ENCODE measurements around the gene FOXF2.
"Not testable (repeated sequence)": the region's sequence is repeated elsewhere in the genome, so short reads cannot be mapped to it uniquely, and the experiment has no call there.

Gene FOXF2

DNA sequence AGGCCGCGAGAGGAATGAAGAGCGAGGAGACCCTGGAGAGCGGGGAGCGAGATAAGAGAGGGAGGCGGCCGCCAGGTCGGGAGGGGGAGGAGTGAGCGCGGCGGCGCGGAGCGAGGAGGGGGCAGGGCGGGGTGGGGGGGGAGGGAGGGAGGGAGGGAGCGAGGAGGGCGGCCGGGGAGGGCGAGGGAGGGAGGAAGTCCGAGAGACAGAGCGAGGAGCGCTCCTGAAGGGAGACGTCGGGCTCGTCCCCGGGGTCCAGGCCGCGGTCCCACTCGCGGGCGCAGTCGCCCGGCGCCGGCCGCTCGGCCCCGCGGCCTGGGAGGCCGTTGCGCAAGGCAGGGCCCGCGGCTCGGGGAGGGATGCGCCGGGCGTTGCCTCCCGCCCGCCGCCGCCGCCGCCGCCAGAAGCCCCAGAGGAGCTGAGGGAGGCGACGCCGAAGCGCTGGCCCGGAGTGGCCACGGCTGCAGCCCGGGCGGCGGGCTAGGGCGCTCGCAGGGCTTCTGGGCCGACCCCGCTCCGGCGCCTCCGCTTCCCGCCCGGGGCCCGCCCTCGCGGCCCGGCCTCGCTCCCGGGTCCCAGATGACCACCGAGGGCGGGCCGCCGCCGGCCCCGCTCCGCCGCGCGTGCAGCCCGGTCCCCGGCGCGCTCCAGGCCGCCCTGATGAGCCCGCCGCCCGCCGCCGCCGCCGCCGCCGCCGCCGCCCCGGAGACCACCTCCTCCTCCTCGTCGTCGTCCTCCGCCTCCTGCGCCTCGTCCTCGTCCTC is at the start of gene FOXF2:
FOXF2 (plus strand) TSS at position 208 of the 764 bp plus-strand sequence; CDS start at position 580, 372 bp downstream.
- no peak for DNase-seq (ENCODE audit: low read depth)

DNA sequence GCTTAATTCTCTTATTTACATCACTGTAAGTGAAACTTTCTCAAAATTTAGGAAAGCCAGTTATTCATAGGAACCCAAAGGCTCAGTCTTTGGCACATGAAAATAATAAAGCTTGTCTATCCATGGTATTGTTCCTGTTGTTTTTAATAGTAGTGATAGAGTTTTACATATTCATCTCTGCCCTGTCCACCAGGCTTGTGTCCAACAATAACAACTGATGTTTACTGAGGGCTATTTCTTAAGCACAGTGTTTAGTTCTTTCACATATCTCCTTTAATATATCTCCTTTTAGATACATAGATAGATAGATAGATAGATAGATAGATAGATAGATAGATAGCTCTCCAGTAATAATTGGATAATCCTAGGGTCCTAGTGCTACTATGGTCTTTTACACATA is 43.3 kb upstream of the FOXF2 start:
- no peak for DNase-seq (ENCODE audit: low read depth)

DNA sequence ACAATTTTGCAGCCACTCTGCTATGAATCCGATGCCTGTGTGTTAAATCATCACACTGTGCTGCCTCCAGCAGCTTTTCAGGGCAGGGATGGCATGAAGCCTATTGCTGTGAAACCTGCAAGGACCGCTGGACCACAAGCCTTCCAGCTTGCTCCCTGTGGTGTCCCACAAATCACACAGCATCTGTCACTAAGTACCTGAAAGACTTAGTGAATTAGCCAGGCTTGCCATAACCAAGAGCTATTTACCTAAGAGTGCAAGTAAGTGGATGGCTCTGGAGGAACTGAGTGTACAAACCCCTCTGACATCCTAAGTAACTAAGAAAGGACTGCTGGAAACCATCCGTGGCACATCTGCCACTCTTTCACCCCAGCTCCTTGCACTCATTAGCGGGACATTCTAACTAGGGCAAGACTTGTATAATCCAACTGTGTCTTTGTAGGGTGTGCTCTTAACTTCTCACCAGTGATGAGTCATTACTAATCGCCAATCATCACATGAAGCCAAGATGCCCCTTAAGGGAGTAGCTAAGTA is 42.8 kb upstream of the FOXF2 start:
- DNase-seq (ENCODE audit: low read depth) = no peak

DNA sequence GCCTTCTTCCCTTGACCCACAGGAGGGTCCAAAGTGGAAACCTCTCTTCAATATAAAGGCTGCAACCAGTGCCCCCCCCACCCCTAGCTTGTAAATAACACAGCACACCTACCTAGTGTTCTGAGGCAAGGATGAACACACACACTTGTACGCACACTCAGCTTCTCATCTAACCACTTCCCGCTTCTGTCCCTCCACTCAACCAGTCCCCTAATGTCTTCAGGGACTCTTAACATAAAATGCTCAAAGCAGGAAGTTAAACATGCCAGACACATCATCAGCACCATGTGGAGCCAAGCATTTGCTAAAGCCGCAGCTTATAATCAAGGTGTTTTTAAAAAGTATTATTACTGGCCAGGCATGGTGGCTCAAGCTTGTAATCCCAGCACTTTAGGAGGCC is 42.2 kb upstream of the FOXF2 start:
- no peak for DNase-seq (ENCODE audit: low read depth)

DNA sequence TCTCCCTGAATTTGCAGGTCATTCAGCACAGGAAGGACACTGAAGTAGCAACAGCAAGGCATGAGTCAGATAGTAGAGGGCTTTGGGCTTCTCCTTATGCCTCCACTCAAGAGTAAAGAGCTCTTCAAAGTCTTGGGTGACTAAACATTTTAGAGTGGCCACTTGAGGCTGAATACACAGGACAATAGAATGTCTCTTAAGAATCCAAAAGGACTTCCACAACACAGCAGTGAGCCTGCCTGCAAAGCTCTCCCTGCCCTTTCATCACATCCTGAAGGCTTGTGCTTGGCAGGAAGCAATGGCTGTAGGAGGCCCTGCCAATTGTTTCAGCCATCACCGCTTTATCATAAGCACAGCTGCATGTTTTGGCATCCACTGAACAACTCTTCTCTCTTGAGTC is 40.7 kb upstream of the FOXF2 start:
- no peak for DNase-seq (ENCODE audit: low read depth)

DNA sequence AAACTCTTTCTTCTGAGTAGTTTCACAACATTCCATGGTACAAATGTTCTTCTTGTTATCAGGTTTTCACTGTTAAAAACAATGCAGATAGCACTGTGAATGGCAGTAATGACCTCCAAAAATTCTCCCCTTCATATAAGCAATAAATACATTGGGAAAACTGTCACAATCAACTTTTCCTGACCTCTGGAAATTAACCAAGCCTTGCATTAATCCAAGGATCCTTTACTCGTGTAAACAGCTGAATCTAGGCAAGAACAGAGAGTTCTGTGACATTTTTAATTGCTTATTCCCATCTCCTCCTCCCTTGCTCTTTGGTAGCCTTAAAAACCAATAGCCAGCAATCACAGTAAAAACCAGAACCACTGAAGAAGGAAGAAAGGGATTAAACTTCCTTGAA is 39.7 kb upstream of the FOXF2 start:
- no peak for DNase-seq (ENCODE audit: low read depth)

DNA sequence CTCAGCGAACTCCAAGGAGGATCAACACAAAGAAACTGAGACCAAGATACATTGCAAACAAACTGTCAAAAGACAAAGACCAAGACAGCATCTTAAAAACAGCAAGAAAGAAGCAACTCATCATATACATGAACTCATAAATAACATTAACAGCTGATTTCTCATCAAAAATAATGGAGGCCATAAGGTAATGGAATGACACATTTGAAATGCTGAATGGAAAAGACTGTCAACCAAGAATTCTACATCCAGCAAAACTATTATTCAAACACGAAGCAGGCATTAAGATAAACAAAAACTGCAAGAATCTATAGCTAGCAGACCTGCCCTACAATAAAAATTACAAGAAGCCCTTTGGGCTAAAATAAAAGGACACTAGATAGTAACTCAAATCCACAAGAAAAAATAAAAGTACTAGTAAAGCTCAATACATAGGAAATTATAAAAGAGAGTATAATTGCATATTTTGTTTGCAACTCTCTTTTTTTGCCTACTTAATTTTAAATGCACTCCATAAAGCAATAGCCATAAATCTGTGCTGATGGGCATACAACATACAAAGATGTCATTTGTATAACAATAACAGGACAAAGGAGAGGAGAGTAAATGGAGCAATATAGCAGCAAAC is 37.9 kb upstream of the FOXF2 start:
- DNase-seq (ENCODE audit: low read depth) = no peak

DNA sequence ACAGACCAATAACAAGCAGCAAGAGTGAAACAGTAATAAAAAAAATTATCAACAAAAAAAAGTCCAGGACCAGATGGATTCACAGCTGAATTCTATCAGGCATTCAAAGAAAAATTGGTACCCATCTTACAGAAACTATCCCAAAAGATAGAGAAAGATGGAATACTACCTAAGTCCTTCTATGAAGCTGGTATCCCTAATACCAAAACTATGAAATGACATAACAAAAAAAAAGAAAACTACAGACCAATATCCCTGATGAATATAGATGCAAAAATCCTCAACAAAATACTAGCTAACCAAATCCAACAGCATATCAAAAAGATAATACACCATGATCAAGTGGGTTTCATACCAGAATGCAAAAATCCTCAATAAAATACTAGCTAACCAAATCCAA is 34.3 kb upstream of the FOXF2 start:
- not testable (repeated sequence) for DNase-seq (ENCODE audit: low read depth)

DNA sequence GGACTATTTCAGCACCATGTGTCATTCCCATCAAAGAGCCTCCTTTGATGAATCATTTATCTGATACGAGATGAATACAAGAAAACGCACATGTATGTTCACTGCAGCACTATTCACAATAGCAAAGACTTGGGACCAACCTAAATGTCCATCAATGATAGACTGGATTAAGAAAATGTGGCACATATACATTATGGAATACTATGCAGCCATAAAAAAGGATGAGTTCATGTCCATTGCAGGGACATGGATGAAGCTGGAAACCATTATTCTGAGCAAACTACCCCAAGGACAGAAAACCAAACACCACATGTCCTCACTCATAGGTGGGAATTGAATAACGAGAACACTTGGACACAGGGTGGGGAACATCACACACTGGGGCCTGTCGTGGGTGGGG is 27.7 kb upstream of the FOXF2 start:
- not testable (repeated sequence) for DNase-seq (ENCODE audit: low read depth)

DNA sequence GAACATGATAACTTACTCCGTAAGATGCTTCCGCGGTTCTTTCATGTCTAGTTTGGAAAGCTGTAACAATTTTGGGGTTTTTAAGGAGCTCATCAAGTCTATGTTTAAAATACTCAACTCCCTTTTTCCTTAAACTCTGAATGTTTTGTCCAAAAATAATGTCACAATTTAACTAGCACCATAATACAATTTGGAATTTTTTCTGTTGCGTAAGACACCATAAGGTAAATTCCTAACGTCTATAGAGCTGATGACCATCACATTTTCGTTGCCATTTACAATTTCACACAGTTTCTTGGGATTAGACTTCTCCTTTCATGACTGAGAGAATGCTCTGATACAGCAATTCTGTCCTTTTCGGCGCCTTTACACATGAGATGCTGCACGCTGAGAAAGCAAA is 26.7 kb upstream of the FOXF2 start:
- DNase-seq (ENCODE audit: low read depth) = no peak

DNA sequence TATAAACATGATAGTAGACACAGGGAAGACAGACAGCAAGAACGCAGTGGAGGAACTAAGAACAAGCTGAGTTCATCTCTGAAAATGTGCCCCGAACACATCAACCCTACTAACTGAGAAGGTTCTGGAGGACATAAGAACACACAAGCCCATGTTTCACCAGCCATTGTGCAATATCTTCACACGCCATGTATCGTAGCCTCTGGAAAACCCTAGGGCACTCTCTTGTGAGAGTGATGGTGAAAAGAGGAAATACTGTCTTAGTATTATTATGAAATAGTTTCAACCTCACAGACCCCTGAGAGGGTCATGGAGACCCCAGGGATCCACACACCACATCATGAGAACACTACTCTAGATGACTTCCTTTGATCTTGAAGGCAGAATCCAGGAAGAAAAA is 26.1 kb upstream of the FOXF2 start:
- no peak for DNase-seq (ENCODE audit: low read depth)

DNA sequence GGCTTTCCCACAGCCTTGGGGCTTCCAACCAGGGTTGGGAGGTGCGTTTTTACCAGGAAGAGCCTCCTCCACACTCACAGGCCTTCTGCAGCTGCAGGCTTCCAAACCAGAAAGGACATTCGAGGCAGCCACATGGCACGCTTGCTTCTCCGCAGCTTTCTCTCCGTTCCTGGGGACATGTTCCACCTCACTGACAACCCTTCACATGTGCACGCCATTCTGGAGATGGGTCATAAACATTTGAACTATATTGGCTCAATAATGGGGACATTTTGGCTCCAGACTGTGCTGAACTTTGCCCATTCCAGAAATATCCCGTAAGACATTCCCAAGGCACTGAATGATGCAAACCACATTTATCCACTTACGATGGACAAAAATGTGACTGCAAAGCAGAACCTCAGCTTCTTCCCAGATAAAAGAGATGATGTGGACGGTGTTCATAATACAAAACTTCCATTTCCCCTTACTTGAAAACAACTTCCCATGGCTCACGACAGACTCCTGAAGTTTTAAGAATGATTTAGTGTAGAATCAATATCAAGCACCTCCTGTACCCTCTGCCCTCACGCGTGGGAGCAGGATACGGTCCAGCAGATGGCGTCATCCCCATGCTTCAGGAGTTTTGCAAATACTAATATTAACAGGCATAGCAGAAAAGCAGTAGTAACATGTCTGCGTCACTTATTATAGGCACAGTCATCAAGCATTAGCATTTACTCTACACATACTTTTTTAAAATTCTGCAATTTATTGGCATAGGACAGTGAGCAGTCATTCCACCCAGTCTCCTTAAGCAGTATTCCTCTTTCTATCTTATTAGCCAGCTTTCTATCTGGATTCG is 25.4 kb upstream of the FOXF2 start:
- no peak for DNase-seq (ENCODE audit: low read depth)

DNA sequence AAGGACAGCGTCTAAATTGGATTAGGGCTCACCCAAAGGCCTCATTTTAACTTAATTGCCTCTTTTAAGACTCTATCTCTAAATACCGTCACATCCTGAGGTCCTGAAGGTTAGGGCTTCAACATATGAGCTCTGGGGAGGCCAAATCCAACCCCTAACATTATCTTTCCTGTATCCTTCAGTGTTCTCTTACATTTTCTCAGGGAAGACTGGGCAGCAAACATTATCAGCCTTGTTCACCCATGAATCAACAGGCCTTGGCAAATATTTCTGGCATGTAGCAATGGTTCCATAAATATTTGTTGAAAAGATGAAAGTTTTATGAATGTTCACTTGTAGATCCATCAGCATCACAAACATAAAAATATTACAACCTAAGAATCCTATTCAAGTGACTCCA is 24.6 kb upstream of the FOXF2 start:
- no peak for DNase-seq (ENCODE audit: low read depth)

DNA sequence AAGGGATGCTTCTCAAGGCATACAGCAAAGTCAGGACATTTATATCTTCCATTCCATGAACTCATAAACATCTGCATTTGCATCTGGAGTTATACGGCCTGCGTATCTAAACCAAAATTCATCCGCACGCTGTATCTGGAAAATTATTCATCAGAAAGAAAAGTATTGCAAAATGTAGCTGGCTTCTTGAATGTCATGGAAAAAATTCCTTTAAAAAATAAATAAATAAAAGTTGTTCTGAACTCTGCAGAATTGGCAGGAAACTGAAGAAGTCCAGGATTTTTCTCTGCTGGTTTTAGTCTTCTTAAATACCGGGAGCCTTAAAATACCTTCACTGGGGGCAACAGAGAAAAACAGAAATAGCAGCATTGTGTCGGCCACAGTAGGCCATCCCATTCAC is 23.7 kb upstream of the FOXF2 start:
- DNase-seq (ENCODE audit: low read depth) = no peak

DNA sequence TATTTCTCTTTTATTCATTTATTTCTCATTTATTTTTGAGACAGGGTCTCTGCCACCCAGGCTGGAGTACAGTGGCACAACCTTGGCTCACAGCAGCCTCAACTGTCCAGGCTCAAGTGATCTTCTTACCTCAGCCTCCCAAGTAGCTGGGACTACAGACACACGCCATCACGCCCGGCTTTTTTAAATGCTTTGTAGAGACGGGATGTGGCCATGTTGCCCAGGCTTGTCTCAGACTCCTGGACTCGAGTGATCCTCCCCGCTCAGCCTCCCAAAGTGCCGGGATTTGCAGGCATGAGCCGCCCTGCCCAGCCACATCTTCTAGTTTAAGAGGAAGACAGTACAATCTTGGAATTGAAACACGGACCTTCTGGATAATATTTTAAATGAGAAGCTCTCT is 21.6 kb upstream of the FOXF2 start:
- DNase-seq (ENCODE audit: low read depth) = no peak

DNA sequence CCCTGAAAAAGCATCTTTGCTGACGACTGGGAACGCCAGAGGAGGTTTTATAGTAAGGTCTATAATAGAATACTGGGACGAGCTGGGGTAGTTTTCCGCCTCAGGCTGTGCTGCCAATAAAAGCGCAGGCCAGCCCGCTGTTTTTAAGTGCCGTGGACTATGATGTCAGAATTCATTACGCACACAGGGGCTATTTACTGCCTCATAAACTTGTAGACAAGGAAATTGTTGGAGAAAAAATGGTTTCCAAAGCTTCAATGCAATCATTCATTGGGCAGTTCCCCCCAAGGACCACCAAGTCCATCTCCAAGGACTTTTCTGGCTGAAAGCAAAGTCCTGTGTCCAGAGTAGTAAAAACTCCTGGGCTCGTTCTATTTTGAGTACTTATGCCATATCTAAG is 20.4 kb upstream of the FOXF2 start:
- no peak for DNase-seq (ENCODE audit: low read depth)

DNA sequence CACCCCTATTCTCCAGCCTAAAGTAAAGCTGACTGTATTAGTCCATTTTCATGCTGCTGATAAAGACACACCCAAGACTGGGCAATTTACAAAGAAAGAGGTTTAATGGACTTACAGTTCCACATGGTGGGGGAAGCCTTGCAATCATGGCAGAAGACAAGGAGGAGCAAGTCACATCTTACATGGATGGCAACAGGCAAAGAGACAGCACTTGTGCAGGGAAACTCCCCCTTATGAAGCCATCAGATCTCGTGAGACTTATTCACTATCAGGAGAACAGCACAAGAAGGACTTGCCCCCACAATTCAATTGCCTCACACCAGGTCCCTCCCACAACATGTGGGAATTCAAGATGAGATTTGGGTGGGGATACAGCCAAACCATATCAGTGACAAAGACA is 19.7 kb upstream of the FOXF2 start:
- not testable (repeated sequence) for DNase-seq (ENCODE audit: low read depth)

DNA sequence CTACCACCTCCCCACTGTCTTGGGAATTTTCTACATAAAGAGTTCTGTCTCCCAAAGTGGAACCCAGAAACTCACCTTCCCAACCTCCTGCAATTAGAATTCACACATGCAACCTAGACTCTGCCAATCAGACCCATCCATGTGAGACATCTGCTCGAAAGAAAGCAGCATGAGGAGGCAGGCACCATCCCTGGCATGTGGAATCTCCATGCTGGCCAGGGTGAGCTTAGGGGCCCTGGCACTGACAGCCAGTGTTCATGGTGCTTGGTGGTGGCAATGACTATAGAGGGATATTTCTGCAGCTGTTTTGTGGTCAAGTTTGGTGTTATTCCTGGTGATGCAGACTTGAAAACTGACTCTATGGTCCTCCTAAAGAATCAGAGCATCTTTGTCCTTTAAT is 17.4 kb upstream of the FOXF2 start:
- DNase-seq (ENCODE audit: low read depth) = no peak

DNA sequence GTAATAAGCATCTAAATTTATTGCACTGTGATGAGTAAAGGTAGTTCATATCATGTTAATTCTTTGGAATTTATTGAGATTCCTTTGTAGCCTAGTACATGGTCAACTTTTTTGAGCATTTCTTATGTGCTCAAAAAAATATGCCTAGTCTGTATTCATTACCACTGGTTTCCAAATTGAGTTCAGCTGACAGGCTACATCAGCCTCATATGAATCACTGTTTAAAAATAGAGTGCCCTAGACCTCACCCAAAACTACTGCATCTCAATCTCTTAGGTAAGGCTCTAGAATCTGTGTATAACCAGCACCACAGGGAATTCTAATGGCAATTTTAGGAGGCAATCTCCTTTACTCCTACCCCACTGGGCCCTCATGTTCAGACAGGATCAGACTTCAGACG is 16.7 kb upstream of the FOXF2 start:
- no peak for DNase-seq (ENCODE audit: low read depth)

DNA sequence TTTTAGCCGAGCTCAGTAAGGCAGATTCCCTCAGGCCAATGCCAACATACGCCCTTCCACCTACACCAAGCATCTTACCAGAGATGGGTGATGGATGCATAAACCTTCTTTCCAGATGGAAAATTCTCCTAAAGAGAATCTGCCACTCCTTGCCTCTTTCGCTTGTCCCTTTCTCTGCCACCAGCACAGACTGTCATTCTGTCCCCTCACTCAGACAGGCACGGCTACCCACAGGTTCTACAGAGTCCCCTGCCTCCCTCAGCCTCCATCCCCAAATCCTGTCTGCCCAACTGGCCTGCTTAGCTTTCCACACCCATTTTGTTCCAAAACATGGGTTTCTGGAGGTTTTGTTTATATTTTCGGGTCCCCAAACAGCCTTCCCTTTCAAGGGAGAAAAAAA is 12.7 kb upstream of the FOXF2 start:
- no peak for DNase-seq (ENCODE audit: low read depth)

DNA sequence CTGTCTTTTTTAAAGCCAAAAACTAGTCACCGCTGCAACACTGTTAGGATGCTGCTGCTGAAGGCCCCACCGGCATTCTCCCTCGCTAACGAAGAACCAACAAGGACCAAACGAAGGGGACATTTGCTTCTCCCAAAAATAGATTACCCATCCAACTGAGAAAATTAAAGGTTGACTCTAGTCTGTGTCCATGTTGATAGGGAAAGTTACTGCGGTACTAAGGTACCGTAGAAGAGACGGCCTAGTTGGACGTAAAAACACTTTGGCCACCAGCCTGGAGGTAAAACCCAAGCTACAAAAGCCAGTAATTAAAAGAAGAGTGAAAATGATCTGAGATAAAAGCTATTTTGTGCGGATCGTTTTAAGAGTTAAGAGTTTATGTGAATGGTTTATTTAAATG is 11.8 kb upstream of the FOXF2 start:
- no peak for DNase-seq (ENCODE audit: low read depth)

DNA sequence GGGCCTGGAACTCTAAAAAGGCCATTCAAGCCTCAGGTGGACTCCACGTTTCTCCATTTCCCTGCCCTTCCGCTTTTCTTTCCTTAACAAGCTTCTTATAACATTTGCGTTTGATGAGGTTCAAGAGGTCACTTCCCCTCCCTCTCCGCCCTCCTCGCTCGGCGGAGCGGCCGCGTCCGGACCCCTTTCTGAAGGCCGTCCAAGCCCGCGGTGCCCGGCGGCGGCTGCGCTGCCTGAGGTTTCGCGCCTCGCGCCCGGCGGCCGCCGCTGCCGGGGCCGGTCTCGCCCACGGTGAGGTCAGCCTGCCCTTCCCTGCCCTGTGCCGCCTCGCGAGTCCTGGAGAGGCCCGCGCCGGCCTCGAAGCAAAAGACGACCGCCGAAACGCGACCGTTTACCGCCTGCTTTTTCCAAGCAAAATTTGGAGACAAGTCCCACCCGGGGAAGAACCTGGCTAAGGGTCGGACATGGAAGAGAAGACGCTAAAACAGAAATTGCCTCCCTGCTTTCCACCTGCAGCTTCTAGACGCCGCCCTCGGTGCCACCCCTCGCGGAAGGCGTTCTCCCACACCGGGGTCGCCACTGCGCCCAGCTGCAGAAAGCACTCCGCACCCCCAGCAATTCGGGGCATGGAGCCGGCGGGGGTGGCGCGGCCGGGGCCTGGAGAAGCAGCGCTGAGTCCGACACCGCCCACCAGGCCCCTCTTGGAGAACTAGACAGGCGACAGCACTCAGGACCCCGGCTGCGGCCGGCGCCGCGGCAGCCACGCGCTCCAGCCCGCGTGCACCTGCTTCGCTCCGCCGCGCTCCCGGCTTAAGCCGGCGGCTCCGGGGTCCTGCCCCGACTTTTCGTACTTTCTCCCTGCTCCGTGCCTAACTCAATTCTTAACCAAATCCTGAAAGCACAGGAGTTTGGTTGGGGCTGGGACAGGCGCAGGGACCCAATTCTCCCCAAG is 11.0 kb upstream of the FOXF2 start:
- no peak for DNase-seq (ENCODE audit: low read depth)

Measured in HS-27A (cell line).